ENCODE measurements around the gene SPAG5.

DNA sequence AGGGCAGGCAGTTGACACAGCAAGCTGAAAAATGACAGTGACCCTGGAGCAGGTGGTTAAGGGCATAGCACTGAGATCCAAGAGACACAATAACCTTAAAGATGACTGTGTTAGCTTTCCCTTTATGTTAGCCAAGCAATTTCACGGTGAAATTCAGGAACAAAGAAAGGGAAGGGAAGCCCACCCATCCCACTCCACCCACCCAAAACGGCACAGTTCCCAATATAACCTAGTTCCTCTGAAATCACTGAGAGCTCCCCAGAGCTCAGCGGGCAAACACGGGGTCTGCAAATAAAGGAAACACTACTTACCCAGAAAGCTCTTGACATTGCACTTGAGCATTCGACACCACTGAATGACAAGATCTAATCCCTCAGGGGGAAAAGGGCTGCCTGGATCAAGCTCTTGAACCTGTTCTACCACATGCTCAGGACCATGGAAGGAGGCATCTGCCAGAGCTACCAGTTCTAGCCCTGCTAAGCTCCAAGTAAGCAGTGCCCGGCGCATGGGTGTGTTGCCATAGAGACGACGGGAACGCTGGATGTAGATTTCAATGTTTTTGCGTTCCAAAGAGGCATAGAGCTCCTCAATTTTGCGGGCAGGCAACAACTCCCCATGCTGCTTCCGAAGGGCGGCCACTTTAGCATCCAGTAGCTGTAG, 35.5 kb upstream of the SPAG5 start:
- no peak for TF ChIP-seq CTCF (conservative IDR thresholded peaks at IDR 0.05; ENCODE audit: low read depth, low read length)
- TF ChIP-seq EZH2 (IDR thresholded peaks at IDR 0.05; ENCODE audit: borderline replicate concordance, low read depth, low read length, poor library complexity, severe bottlenecking) = no peak

Measured in A673 (cell line).